ENCODE results near the gene PRKCH.

The PRKCH gene

GRCh38 chr14:61382842-61383241, 61.5 kb downstream of the PRKCH start:
- Histone ChIP-seq H3K4me3 (ENCODE audit: insufficient read depth, low read length, poor library complexity, severe bottlenecking) (no peak overlapping the region), H4K20me1 (ENCODE audit: low read depth, low read length) (no peaks in the 10 kb centered on the region), H3K27ac (ENCODE audit: low read depth, low read length) (no peak overlapping the region), H2AFZ (ENCODE audit: low read depth, low read length, severe bottlenecking) (no peak overlapping the region), H3K27me3 (ENCODE audit: low read length) (no peaks in the 10 kb centered on the region), H3F3A (ENCODE audit: insufficient read depth) (no peaks in the 10 kb centered on the region), H3K9me3 (ENCODE audit: insufficient read depth, low read length) (no peaks in the 10 kb centered on the region), H3K4me2 (ENCODE audit: low read depth, low read length, poor library complexity, severe bottlenecking) (no peak overlapping the region), H3K9me2 (replicated peaks; ENCODE audit: insufficient read depth, low read length) (no peaks in the 10 kb centered on the region), H3K79me2 (ENCODE audit: insufficient read depth, low read length) (no peaks in the 10 kb centered on the region), H3K36me3 (ENCODE audit: low read length) (no peaks in the 10 kb centered on the region), H3K9ac (ENCODE audit: low read length) (no peak overlapping the region)
- TF ChIP-seq CTCF (IDR thresholded peaks at IDR 0.05; ENCODE audit: insufficient read depth, low read length, poor library complexity, severe bottlenecking) (no peak), EZH2phosphoT487 (conservative IDR thresholded peaks at IDR 0.05; ENCODE audit: low read length) (no peak)

DNA sequence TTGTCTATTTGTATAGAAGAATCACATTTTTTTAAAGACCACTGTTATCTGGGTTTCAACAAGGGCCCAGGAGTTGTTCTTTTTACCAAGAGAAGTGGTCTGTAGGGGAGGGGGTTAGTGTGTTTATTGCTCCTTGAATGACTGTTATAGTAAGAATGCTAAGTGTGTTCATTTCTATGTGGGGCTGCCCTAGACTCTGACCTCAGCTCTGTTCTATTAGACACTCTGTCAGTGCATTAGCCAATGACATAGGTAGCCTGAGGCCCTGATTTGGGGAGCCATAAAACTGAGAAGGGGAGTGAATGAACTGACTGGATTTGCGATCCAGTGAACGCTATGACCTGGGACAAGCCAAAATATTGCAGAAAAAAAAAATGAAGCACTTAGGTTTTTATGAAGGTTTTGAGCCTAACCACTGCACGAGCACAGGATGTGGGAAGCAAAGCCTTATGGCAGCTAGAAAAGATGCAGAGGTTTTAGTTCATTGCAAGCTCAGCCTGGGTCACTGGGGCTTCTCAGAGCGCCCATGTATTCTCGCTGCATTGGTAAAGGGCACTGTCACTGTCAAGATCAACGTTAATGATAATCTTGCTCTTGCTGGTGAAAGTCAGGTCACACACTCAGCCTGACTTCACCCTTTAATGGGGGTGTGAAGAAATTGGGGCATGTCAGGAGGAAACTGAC, 63.8 kb downstream of the PRKCH start:
- H3K9me2 ChIP-seq (replicated peaks; ENCODE audit: insufficient read depth, low read length) = no peaks in the 10 kb centered on the region
- no peak overlapping the region for H3K27ac ChIP-seq (ENCODE audit: low read depth, low read length)
- no peaks in the 10 kb centered on the region for H3F3A ChIP-seq (ENCODE audit: insufficient read depth)
- H3K79me2 ChIP-seq (ENCODE audit: insufficient read depth, low read length) = no peaks in the 10 kb centered on the region
- no peaks in the 10 kb centered on the region for H3K27me3 ChIP-seq (ENCODE audit: low read length)
- H4K20me1 ChIP-seq (ENCODE audit: low read depth, low read length) = no peaks in the 10 kb centered on the region
- no peaks in the 10 kb centered on the region for H3K9me3 ChIP-seq (ENCODE audit: insufficient read depth, low read length)
- H3K36me3 ChIP-seq (ENCODE audit: low read length) = no peaks in the 10 kb centered on the region
- no peak overlapping the region for H3K9ac ChIP-seq (ENCODE audit: low read length)
- no peak overlapping the region for H2AFZ ChIP-seq (ENCODE audit: low read depth, low read length, severe bottlenecking)
- TF ChIP-seq CTCF (IDR thresholded peaks at IDR 0.05; ENCODE audit: insufficient read depth, low read length, poor library complexity, severe bottlenecking) = no peak
- no peak overlapping the region for H3K4me3 ChIP-seq (ENCODE audit: insufficient read depth, low read length, poor library complexity, severe bottlenecking)
- H3K4me2 ChIP-seq (ENCODE audit: low read depth, low read length, poor library complexity, severe bottlenecking) = no peak overlapping the region

DNA sequence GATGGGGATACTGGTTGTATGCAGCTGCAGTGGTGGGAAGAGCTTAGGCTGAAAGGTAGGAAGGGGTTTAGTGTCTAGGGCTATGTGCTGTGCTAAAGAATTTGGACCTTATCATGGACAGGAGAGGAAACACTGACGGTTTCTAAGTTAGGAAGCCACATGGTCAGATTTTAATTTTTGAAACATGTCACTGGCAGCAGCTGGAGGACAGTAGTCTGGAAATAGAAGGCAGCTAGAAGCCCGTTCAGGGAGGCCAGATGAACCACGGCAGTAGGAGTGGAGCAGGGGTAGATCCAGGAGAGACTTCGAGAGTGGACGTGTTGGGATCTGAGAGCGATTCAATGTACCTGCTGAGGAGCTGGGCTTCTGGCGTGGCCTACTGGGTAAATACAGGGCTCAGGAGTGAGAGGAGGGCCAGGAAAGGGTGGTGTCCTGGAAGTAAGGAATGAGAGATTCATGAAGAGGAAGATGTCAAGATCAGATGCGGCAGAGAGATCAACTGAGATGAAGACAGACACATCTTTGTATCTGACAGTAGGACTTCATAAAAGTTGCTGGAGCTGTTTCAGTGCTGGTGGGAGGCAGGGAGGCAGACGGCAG, 64.9 kb downstream of the PRKCH start:
- no peak overlapping the region for H3K4me2 ChIP-seq (ENCODE audit: low read depth, low read length, poor library complexity, severe bottlenecking)
- no peaks in the 10 kb centered on the region for H4K20me1 ChIP-seq (ENCODE audit: low read depth, low read length)
- H3K27ac ChIP-seq (ENCODE audit: low read depth, low read length) = no peak overlapping the region
- no peaks in the 10 kb centered on the region for H3K9me2 ChIP-seq (replicated peaks; ENCODE audit: insufficient read depth, low read length)
- H2AFZ ChIP-seq (ENCODE audit: low read depth, low read length, severe bottlenecking) = no peak overlapping the region
- no peak overlapping the region for H3K9ac ChIP-seq (ENCODE audit: low read length)
- no peaks in the 10 kb centered on the region for H3K36me3 ChIP-seq (ENCODE audit: low read length)
- TF ChIP-seq EZH2phosphoT487 (conservative IDR thresholded peaks at IDR 0.05; ENCODE audit: low read length) (no peak), CTCF (IDR thresholded peaks at IDR 0.05; ENCODE audit: insufficient read depth, low read length, poor library complexity, severe bottlenecking) (no peak)
- H3K79me2 ChIP-seq (ENCODE audit: insufficient read depth, low read length) = no peaks in the 10 kb centered on the region
- H3K4me3 ChIP-seq (ENCODE audit: insufficient read depth, low read length, poor library complexity, severe bottlenecking) = no peak overlapping the region
- H3K27me3 ChIP-seq (ENCODE audit: low read length) = no peaks in the 10 kb centered on the region
- no peaks in the 10 kb centered on the region for H3K9me3 ChIP-seq (ENCODE audit: insufficient read depth, low read length)
- no peaks in the 10 kb centered on the region for H3F3A ChIP-seq (ENCODE audit: insufficient read depth)

All from SU-DHL-6 (cell line).